SH-SY5Y (cell line): ENCODE measurements around the gene FCRL6.

ENCODE experiments used
- GATA2 ChIP-seq: IDR thresholded peaks from 2 replicates; pipeline ENCODE4 v1.6.1; 2011; ENCODE audit warnings: mild to moderate bottlenecking, low read depth, low read length
- GATA3 ChIP-seq: IDR thresholded peaks from 2 replicates; pipeline ENCODE4 v1.6.1; 2011; ENCODE audit warnings: low read depth, mild to moderate bottlenecking, low read length, moderate library complexity

DNA sequence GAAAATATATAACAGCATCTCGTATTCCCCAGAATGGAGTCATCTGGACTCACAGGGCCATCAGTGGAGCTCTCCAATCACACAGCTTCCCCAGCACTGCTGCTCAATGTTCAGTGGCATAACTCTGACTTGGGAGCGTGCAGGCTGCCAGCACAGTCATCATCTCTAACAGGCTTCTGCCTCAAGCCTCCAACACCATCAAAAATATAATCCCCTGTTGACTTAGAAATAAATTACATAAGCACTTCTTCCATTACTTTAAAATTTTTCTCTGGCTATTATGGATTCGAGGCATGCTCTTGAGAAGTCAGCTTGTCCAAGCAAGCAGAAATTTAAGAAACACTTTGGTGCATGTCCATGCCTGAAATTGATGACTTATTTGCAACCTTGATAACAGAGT, 15.2 kb upstream of the FCRL6 start:
- TF ChIP-seq GATA2 (no peak), GATA3 (no peak)
